ENCODE results near the gene ALKBH1. TPM values are rescaled to one million over a fixed set of nuclear protein-coding genes. Genes with fewer than 3 reads are reported as not detected.
A peak's percentile ranks its signal among the peaks of the same experiment; 100 is the strongest.

ALKBH1 gene
- total RNA-seq, 2 donors from 2014 or later = 2.9 to 5.3 TPM

DNA sequence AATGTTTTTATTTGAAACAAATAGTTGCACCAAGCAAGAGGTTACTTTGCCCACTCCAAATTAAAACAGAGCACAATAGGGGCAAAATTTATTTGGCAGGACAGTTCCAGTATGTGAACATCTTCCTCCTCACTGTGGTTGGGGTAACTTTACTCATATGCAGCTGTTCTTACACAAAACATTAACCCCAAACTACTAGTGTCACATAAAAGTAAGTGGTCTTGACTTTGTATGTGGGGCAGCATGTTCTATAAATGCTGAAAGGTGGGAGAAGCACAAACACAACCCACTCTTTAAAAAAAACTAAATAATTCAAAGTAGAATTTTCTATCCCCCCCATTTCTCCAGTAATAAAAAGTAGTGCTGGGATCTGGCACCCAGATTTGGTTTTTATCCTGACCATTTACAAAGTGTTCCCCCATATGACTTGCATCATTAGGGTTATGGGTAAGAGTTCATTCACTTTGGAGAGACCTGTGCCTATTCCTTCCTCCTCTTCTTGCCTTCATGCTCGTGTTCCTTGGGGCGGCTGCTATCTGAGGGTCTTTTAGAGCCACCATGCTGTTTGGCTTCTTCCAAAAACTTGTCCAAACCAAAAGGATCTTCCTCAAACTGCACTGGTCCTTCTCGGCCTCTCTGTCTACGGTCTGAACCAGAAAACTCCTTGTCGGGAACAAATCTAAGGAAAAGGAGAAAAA, 9.9 kb upstream of the ALKBH1 start:
- H3K36me3 ChIP-seq (replicated peaks in 1 of 2; ENCODE audit: insufficient read depth in 1 of 2, low read depth in 2 of 2) = peaks cover 0 to 37% of the 10 kb centered on the region in 2 donors
- DNase-seq = no peak
- H3K27ac ChIP-seq = no peak overlapping the region
- TF ChIP-seq POLR2A (IDR thresholded peaks at IDR 0.05) = no peak
- 83% methylated on average over 5 of the region's 5 CpGs for WGBS, 2 donors
- no peaks in the 10 kb centered on the region for H3K27me3 ChIP-seq
- ATAC-seq = no peak
- intact Hi-C loops (cut with DNase I) = no loop called here
- no peak overlapping the region for H3K4me3 ChIP-seq
- no peaks in the 10 kb centered on the region for H3K4me1 ChIP-seq
- no peaks in the 10 kb centered on the region for H3K9me3 ChIP-seq

- 87% methylated on average over 6 of the region's 6 CpGs for WGBS, 2 donors
- TF ChIP-seq, protein P1, sequence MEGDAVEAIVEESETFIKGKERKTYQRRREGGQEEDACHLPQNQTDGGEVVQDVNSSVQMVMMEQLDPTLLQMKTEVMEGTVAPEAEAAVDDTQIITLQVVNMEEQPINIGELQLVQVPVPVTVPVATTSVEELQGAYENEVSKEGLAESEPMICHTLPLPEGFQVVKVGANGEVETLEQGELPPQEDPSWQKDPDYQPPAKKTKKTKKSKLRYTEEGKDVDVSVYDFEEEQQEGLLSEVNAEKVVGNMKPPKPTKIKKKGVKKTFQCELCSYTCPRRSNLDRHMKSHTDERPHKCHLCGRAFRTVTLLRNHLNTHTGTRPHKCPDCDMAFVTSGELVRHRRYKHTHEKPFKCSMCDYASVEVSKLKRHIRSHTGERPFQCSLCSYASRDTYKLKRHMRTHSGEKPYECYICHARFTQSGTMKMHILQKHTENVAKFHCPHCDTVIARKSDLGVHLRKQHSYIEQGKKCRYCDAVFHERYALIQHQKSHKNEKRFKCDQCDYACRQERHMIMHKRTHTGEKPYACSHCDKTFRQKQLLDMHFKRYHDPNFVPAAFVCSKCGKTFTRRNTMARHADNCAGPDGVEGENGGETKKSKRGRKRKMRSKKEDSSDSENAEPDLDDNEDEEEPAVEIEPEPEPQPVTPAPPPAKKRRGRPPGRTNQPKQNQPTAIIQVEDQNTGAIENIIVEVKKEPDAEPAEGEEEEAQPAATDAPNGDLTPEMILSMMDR (IDR thresholded peaks at IDR 0.05) = no peak
- no peak for TF ChIP-seq POLR2A (IDR thresholded peaks at IDR 0.05)
- Histone ChIP-seq H3K36me3 (replicated peaks in 1 of 2; ENCODE audit: insufficient read depth in 1 of 2, low read depth in 2 of 2) (peaks cover 8 to 42% of the 10 kb centered on the region in 2 donors), H3K27ac (no peak overlapping the region), H3K4me3 (no peak overlapping the region), H3K9me3 (no peaks in the 10 kb centered on the region), H3K4me1 (peaks cover 2% of the 10 kb centered on the region), H3K27me3 (no peaks in the 10 kb centered on the region)
- ATAC-seq = no peak
- no peak for DNase-seq
- intact Hi-C loops (cut with DNase I) = no loop called here
Measured at GRCh38 chr14:77714926-77715325, 7.1 kb upstream of the ALKBH1 start.

GRCh38 chr14:77710364-77710763, 2.5 kb upstream of the ALKBH1 start:
- Histone ChIP-seq H3K4me1 (peaks cover 26% of the 10 kb centered on the region), H3K36me3 (replicated peaks in 1 of 2; ENCODE audit: insufficient read depth in 1 of 2, low read depth in 2 of 2) (peaks cover 8 to 13% of the 10 kb centered on the region in 2 donors), H3K9me3 (no peaks in the 10 kb centered on the region), H3K27ac (no peak overlapping the region), H3K4me3 (no peak overlapping the region), H3K27me3 (no peaks in the 10 kb centered on the region)
- no peak for TF ChIP-seq POLR2A (IDR thresholded peaks at IDR 0.05)
- TF ChIP-seq, protein P1 (IDR thresholded peaks at IDR 0.05) = no peak
- 60 to 71% methylated on average over 2 of the region's 2 CpGs for WGBS, 2 donors
- DNase-seq (no peak), ATAC-seq (no peak)
- intact Hi-C loops (cut with DNase I) = no loop called here

GRCh38 chr14:77709412-77709811, 1.6 kb upstream of the ALKBH1 start:
- intact Hi-C loops (cut with DNase I) = no loop called here
- peaks cover 8 to 10% of the 10 kb centered on the region in 2 donors for H3K36me3 ChIP-seq (replicated peaks in 1 of 2; ENCODE audit: insufficient read depth in 1 of 2, low read depth in 2 of 2)
- H3K4me1 ChIP-seq = peaks cover 26% of the 10 kb centered on the region
- H3K4me3 ChIP-seq = no peak overlapping the region
- WGBS, 2 donors = 58 to 60% methylated on average over 3 of the region's 3 CpGs
- no peak overlapping the region for H3K27ac ChIP-seq
- H3K27me3 ChIP-seq = no peaks in the 10 kb centered on the region
- no peaks in the 10 kb centered on the region for H3K9me3 ChIP-seq
- DNase-seq (no peak), ATAC-seq (no peak)
- TF ChIP-seq, protein P1 (IDR thresholded peaks at IDR 0.05) = no peak
- no peak for TF ChIP-seq POLR2A (IDR thresholded peaks at IDR 0.05)

DNA sequence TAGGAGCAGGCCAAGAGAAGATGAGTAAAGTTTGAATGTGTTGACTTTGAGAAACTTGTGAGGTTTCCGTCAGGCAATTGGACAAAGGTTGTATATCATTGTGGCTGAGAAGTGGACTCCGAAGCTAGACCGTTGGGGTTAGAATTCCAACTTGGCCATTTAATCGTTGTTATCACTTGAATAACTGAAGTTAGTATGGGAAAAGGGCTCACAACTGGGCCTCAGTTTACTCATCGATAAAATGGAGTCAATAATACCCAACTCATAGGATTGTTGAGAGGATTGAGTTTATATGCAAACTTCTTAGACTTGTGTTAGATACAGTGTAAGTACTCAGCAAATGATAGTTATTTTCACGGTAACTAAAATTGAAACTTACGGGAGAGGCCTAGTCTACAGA, 926 bp upstream of the ALKBH1 start:
- Histone ChIP-seq H3K27ac (no peak overlapping the region), H3K4me3 (peak overlapping the region; percentile 69 to 96), H3K36me3 (replicated peaks in 1 of 2; ENCODE audit: insufficient read depth in 1 of 2, low read depth in 2 of 2) (peaks cover 8 to 12% of the 10 kb centered on the region in 2 donors), H3K27me3 (no peaks in the 10 kb centered on the region), H3K4me1 (peaks cover 26% of the 10 kb centered on the region), H3K9me3 (no peaks in the 10 kb centered on the region)
- ATAC-seq (no peak), DNase-seq (no peak)
- 14 to 16% methylated on average over 7 of the region's 7 CpGs for WGBS, 2 donors
- intact Hi-C loops (cut with DNase I) = no loop called here
- TF ChIP-seq, protein P1 (IDR thresholded peaks at IDR 0.05) = no peak
- no peak for TF ChIP-seq POLR2A (IDR thresholded peaks at IDR 0.05)
